Liver (tissue), 9 donors: ENCODE results near the gene FRK. TPM values are rescaled to one million over a fixed set of nuclear protein-coding genes. Genes with fewer than 3 reads are reported as not detected.

ENCODE experiments used
- DNase-seq: peaks from one replicate; pipeline ENCODE4 v3.0.0-alpha.2; 2017; ENCODE audit warnings: low spot score
- H3K27ac ChIP-seq, 2 donors: one replicate each; pipeline ENCODE4 v1.7.0; 2013; ENCODE audit warnings: inconsistent platforms in 2 of 2, low read length in 2 of 2, control low read depth in 1 of 2, low read depth in 1 of 2, mild to moderate bottlenecking in 1 of 2
- H3K27me3 ChIP-seq, 4 donors: one replicate each; pipeline versions ENCODE4 v1.6.1 to v1.7.0; 2013; ENCODE audit warnings: low read length in 3 of 4, inconsistent platforms in 1 of 4, mild to moderate bottlenecking in 1 of 4, moderate library complexity in 1 of 4; ENCODE audit not compliant: control insufficient read depth in 4 of 4, insufficient read depth in 4 of 4
- H3K36me3 ChIP-seq, 4 donors: one replicate each; pipeline versions ENCODE4 v1.6.1 to v1.7.0; 2013; ENCODE audit warnings: low read length in 3 of 4, mild to moderate bottlenecking in 3 of 4, low read depth in 1 of 4, moderate library complexity in 1 of 4; ENCODE audit not compliant: control insufficient read depth in 4 of 4, insufficient read depth in 3 of 4
- H3K4me1 ChIP-seq, 4 donors: one replicate each; pipeline versions ENCODE4 v1.6.1 to v1.7.0; 2013; ENCODE audit warnings: low read length in 3 of 4, mild to moderate bottlenecking in 3 of 4, moderate library complexity in 1 of 4; ENCODE audit not compliant: control insufficient read depth in 4 of 4, insufficient read depth in 4 of 4
- H3K4me3 ChIP-seq, 3 donors: one replicate each; pipeline versions ENCODE4 v1.6.1 to v1.7.0; 2013; ENCODE audit warnings: low read length in 3 of 3, control low read depth in 1 of 3, low read depth in 1 of 3, mild to moderate bottlenecking in 1 of 3
- H3K9ac ChIP-seq, 2 donors: one replicate each; pipeline ENCODE4 v1.7.0; 2013; ENCODE audit warnings: low read length in 2 of 2, mild to moderate bottlenecking in 2 of 2, moderate library complexity in 2 of 2, control low read depth in 1 of 2, low read depth in 1 of 2
- H3K9me3 ChIP-seq, 4 donors: one replicate each; pipeline versions ENCODE4 v1.6.1 to v1.7.0; 2013; ENCODE audit warnings: low read length in 3 of 4; ENCODE audit not compliant: control insufficient read depth in 4 of 4
- ATF3 ChIP-seq: IDR thresholded peaks from 2 replicates; pipeline ENCODE4 v1.6.1; 2016; ENCODE audit warnings: antibody characterized with exemption
- EGR1 ChIP-seq, 2 donors: IDR thresholded peaks; 2 replicates each; pipeline ENCODE4 v1.6.1; 2016 to 2018; ENCODE audit warnings: antibody characterized with exemption in 2 of 2, low read depth in 2 of 2
- FOXA1 ChIP-seq: IDR thresholded peaks from 2 replicates; pipeline ENCODE4 v1.6.1; 2016; ENCODE audit warnings: antibody characterized with exemption
- HNF4A ChIP-seq, 2 donors: conservative IDR thresholded peaks; 2 replicates each; pipeline ENCODE4 v1.6.1; 2016; ENCODE audit warnings: antibody characterized with exemption in 2 of 2, mild to moderate bottlenecking in 2 of 2
- NR2F2 ChIP-seq: IDR thresholded peaks from 2 replicates; pipeline ENCODE4 v1.6.1; 2016; ENCODE audit warnings: antibody characterized with exemption
- RXRA ChIP-seq, 2 donors: IDR thresholded peaks; 2 replicates each; pipeline ENCODE4 v1.6.1; 2017 to 2018; ENCODE audit warnings: antibody characterized with exemption in 2 of 2, mild to moderate bottlenecking in 1 of 2
- SP1 ChIP-seq: IDR thresholded peaks from 2 replicates; pipeline ENCODE4 v1.6.1; 2018; ENCODE audit warnings: antibody characterized with exemption, mild to moderate bottlenecking
- YY1 ChIP-seq: IDR thresholded peaks from 2 replicates; pipeline ENCODE4 v1.6.1; 2016; ENCODE audit warnings: antibody characterized with exemption, mild to moderate bottlenecking
- ZBTB33 ChIP-seq: IDR thresholded peaks from 2 replicates; pipeline ENCODE4 v1.6.1; 2016; ENCODE audit warnings: antibody characterized with exemption
- WGBS: extraction: QIAGEN DNeasy Blood & Tissue Kit; methylation state at CpG from one replicate; pipeline ENCODE4 v1.1.7; 2013; 5-methylcytosine and 5-hydroxymethylcytosine counted together
- polyA plus RNA-seq, 2 donors: library from polyadenylated mRNA; stranded (reverse) in 1 of 2; unstranded in 1 of 2; fragments of 200-250 nt in 1 of 2; fragments of >200 nt in 1 of 2; fragmentation: Nextera tagmentation in 1 of 2; extraction: Ambion mirVana in 1 of 2; gene quantifications; one replicate each; pipeline versions ENCODE4 v1.2.1 to v1.2.3, GENCODE V29; 2013 to 2015
- total RNA-seq, 2 donors: library from RNA; depleted of rRNA; stranded (reverse); fragments of >200 nt; gene quantifications; one replicate each; pipeline ENCODE4 v1.2.3, GENCODE V29; 2014
- TF ChIP-seq, protein P1 (sequence below): fragments of 150-350 bp; IDR thresholded peaks from 2 replicates; pipeline ENCODE4 v1.5.1; 2017; ENCODE audit warnings: improper control_type of control experiment, low read depth, low read length; ENCODE audit not compliant: missing input control
- donor health status: healthy.
- donor health status: healthy.
- donor health status: healthy.
- donor health status: healthy.
- donor health status: healthy.

The FRK gene
- total and polyA plus RNA-seq, 4 donors: 3.6 to 26.8 (median 5.3) TPM

- no peak for TF ChIP-seq ZBTB33
- no peak for TF ChIP-seq SP1
Measured at GRCh38 chr6:115882771-115883170, 177.9 kb downstream of the FRK start (continued).

DNA sequence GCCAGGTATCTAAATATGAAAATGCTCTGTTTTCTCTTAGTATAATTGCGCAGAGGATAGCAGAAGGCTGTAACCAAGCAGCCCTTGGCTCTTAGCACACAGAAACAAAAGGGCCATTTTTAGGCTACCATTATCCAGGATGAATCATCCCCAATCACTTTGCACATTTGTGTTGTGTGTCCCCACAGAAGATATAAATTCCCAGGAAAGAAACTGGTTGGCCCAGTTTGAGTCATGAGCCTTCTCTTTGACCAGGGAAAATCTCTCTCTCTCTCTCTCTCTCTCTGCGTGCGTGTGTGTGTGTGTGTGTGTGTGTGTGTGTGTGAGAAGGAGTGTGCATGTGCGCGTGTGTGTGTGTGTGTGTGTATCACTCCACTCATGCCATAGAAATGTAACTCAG lies 178.5 kb downstream of the FRK start:
- TF ChIP-seq NR2F2 (no peak), FOXA1 (no peak), HNF4A (conservative IDR thresholded peaks at IDR 0.05) (no peak), YY1 (no peak), ATF3 (no peak), RXRA (IDR thresholded peaks at IDR 0.05) (no peak), EGR1 (IDR thresholded peaks at IDR 0.05; ENCODE audit: low read depth in 2 of 2) (no peak)
- TF ChIP-seq, protein P1, sequence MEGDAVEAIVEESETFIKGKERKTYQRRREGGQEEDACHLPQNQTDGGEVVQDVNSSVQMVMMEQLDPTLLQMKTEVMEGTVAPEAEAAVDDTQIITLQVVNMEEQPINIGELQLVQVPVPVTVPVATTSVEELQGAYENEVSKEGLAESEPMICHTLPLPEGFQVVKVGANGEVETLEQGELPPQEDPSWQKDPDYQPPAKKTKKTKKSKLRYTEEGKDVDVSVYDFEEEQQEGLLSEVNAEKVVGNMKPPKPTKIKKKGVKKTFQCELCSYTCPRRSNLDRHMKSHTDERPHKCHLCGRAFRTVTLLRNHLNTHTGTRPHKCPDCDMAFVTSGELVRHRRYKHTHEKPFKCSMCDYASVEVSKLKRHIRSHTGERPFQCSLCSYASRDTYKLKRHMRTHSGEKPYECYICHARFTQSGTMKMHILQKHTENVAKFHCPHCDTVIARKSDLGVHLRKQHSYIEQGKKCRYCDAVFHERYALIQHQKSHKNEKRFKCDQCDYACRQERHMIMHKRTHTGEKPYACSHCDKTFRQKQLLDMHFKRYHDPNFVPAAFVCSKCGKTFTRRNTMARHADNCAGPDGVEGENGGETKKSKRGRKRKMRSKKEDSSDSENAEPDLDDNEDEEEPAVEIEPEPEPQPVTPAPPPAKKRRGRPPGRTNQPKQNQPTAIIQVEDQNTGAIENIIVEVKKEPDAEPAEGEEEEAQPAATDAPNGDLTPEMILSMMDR: no peak
- no peaks in the 10 kb centered on the region for H3K4me1 ChIP-seq
- H3K4me3 ChIP-seq: no peak overlapping the region
- no peak for DNase-seq
- H3K9me3 ChIP-seq: no peaks in the 10 kb centered on the region
- H3K9ac ChIP-seq: no peak overlapping the region
- no peak overlapping the region for H3K27ac ChIP-seq
- WGBS: 89% methylated on average over 5 of the region's 5 CpGs
- H3K36me3 ChIP-seq: no peaks in the 10 kb centered on the region
- H3K27me3 ChIP-seq: no peaks in the 10 kb centered on the region

Other genes starting within 250 kb of the FRK start
- 10 to 100 TPM; 10.4 to 24.2 TPM for gene NT5DC1, start 40.0 kb upstream of the FRK start, total RNA-seq
- gene NT5DC1, start 40.0 kb upstream of the FRK start, polyA plus RNA-seq: 10 to 100 TPM; 22.3 to 31.4 TPM
- not detected for gene COL10A1, start 65.2 kb upstream of the FRK start, total RNA-seq
- under 1 TPM; 0.01 to 0.15 TPM for gene COL10A1, start 65.2 kb upstream of the FRK start, polyA plus RNA-seq
- 1 to 10 TPM; 3.6 to 7.4 TPM for gene TSPYL4, start 193.2 kb upstream of the FRK start, total RNA-seq
- 1 to 10 TPM; 3.7 to 3.8 TPM for gene TSPYL4, start 193.2 kb upstream of the FRK start, polyA plus RNA-seq
- 10 to 100 TPM; 29.6 to 39.8 TPM for gene TSPYL1, start 219.0 kb upstream of the FRK start, total RNA-seq
- 10 to 100 TPM; 25.1 to 30.8 TPM for gene TSPYL1, start 219.0 kb upstream of the FRK start, polyA plus RNA-seq